ENCODE data around the gene EEF1AKMT1. TPM values are rescaled to one million over a fixed set of nuclear protein-coding genes. Genes with fewer than 3 reads are reported as not detected.
A peak's percentile ranks its signal among the peaks of the same experiment; 100 is the strongest.

EEF1AKMT1 gene
- total and polyA plus RNA-seq, 3 experiments from 2014 or later, result 13.9 to 21.5 (median 20.1) TPM

- DNase-seq, result no peak
- no peaks in the 10 kb centered on the region for H3K9me3 Mint-ChIP-seq
- CTCF ChIA-PET, result interaction anchor here (0.5 to 3.7 kb wide), 3 partner anchors 120 to 213 kb away, joined by 3 to 14 read pairs (median 4); no protein-coding TSS in a partner anchor
- H3K27me3 Mint-ChIP-seq, result peaks cover 4 to 6% of the 10 kb centered on the region in 2 donors
- no peak overlapping the region for H3K4me3 ChIP-seq (ENCODE audit: low read length)
- H3K4me3 Mint-ChIP-seq, result no peak overlapping the region
- peaks cover 0 to 1% (median 0%) of the 10 kb centered on the region in 3 donors for H3K36me3 Mint-ChIP-seq
- H3K27ac Mint-ChIP-seq, result no peak overlapping the region
- H3K4me1 Mint-ChIP-seq, result peaks cover 3 to 10% (median 9%) of the 10 kb centered on the region in 3 donors
- no peak overlapping the region for H3K27ac ChIP-seq (ENCODE audit: low read depth, low read length)
- no peaks in the 10 kb centered on the region for H3K36me3 ChIP-seq (ENCODE audit: insufficient read depth, low read length)
- peaks cover 7% of the 10 kb centered on the region for H3K4me1 ChIP-seq (ENCODE audit: insufficient read depth, low read length)
- no peaks in the 10 kb centered on the region for H3K27me3 ChIP-seq (ENCODE audit: insufficient read depth, low read length, poor library complexity, severe bottlenecking)
- POLR2A ChIA-PET, result interaction anchor here (0.7 kb wide), 1 partner anchor 52 kb away, joined by 6 read pairs; no protein-coding TSS in a partner anchor
- H3K9me3 ChIP-seq (ENCODE audit: low read length), result no peaks in the 10 kb centered on the region
Measured at GRCh38 chr13:20708216-20708615, 65.5 kb downstream of the EEF1AKMT1 start.

GRCh38 chr13:20706661-20707060, 67.1 kb downstream of the EEF1AKMT1 start:
- Histone ChIP-seq H3K36me3 (ENCODE audit: insufficient read depth, low read length) (no peaks in the 10 kb centered on the region), H3K4me3 (ENCODE audit: low read length) (no peak overlapping the region), H3K27me3 (ENCODE audit: insufficient read depth, low read length, poor library complexity, severe bottlenecking) (peaks cover 2% of the 10 kb centered on the region), H3K4me1 (ENCODE audit: insufficient read depth, low read length) (peaks cover 12% of the 10 kb centered on the region), H3K27ac (ENCODE audit: low read depth, low read length) (no peak overlapping the region), H3K9me3 (ENCODE audit: low read length) (no peaks in the 10 kb centered on the region)
- peak overlapping the region in 2 of 8 donors; percentile 7 to 42 for H3K27ac Mint-ChIP-seq
- H3K36me3 Mint-ChIP-seq, result peaks cover 0 to 3% (median 0%) of the 10 kb centered on the region in 3 donors
- no peak for DNase-seq
- peaks cover 7 to 13% (median 9%) of the 10 kb centered on the region in 3 donors for H3K4me1 Mint-ChIP-seq
- ChIA-PET POLR2A (no interaction called here), CTCF (no interaction called here)
- H3K27me3 Mint-ChIP-seq, result peaks cover 0 to 5% of the 10 kb centered on the region in 2 donors
- no peaks in the 10 kb centered on the region for H3K9me3 Mint-ChIP-seq
- H3K4me3 Mint-ChIP-seq, result peak overlapping the region in 1 of 7 donors; percentile 23

DNA sequence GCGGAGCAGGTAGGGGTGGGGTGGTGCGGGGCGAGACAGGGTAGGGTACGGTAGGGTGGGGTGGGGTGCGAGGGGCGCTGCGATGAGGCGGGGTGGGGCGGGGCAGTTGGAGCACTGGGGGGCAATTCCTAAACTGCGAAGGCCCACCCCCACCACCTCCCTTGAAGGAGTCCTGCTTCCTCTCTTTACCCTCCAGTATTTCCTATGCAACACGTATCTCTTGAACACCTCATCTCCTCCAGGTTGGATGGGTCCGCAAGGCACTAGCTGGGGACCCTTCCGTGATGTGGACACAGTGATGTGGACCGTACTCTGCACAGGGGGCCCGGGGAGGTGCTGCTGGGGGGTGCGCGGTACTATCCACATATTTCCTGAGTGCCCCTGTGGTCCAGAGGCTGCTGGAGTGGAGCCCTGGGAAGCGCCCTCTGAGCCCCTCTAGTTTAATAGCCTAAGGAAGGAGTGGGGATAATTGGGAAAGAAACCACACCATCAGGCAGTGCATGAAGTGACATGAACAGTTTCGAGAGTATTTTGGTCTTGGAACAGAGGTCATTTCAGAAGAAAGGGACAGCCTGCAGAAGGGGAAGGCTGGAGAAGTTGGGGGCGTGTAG, 69.2 kb downstream of the EEF1AKMT1 start:
- Mint-ChIP-seq H3K36me3 (peaks cover 0 to 3% (median 0%) of the 10 kb centered on the region in 3 donors), H3K9me3 (no peaks in the 10 kb centered on the region), H3K27me3 (peaks cover 7 to 15% of the 10 kb centered on the region in 2 donors), H3K4me1 (peaks cover 7 to 13% (median 9%) of the 10 kb centered on the region in 3 donors), H3K27ac (peak overlapping the region in 7 of 8 donors; percentile 5 to 74 (median 36)), H3K4me3 (peak overlapping the region; percentile 65 to 83 (median 75))
- no peak for DNase-seq
- CTCF ChIA-PET, result interaction anchor here (1.0 to 1.1 kb wide), 5 partner anchors 18 to 284 kb away, joined by 3 to 5 read pairs (median 3); partner anchors contain the start of genes EEF1AKMT1 and XPO4
- Histone ChIP-seq H3K4me1 (ENCODE audit: insufficient read depth, low read length) (peaks cover 12% of the 10 kb centered on the region), H3K4me3 (ENCODE audit: low read length) (no peak overlapping the region), H3K9me3 (ENCODE audit: low read length) (no peaks in the 10 kb centered on the region), H3K27me3 (ENCODE audit: insufficient read depth, low read length, poor library complexity, severe bottlenecking) (peaks cover 14% of the 10 kb centered on the region), H3K27ac (ENCODE audit: low read depth, low read length) (no peak overlapping the region), H3K36me3 (ENCODE audit: insufficient read depth, low read length) (no peaks in the 10 kb centered on the region)
- POLR2A ChIA-PET, result interaction anchor here (0.6 to 1.1 kb wide), 3 partner anchors 69 to 211 kb away, joined by 3 to 9 read pairs (median 3); partner anchors contain the start of gene EEF1AKMT1

GRCh38 chr13:20703780-20704458, 69.8 kb downstream of the EEF1AKMT1 start:
- ChIA-PET POLR2A (interaction anchor here (0.6 to 1.1 kb wide), 4 partner anchors 70 to 211 kb away, joined by 3 to 9 read pairs (median 3); partner anchors contain the start of genes EEF1AKMT1 and IFT88), CTCF (interaction anchor here (0.7 to 1.1 kb wide), 8 partner anchors 18 to 283 kb away, joined by 3 to 6 read pairs (median 3); partner anchors contain the start of genes EEF1AKMT1 and XPO4)
- Histone ChIP-seq H3K4me1 (ENCODE audit: insufficient read depth, low read length) (peaks cover 12% of the 10 kb centered on the region), H3K27me3 (ENCODE audit: insufficient read depth, low read length, poor library complexity, severe bottlenecking) (peaks cover 14% of the 10 kb centered on the region), H3K4me3 (ENCODE audit: low read length) (no peak overlapping the region), H3K36me3 (ENCODE audit: insufficient read depth, low read length) (no peaks in the 10 kb centered on the region), H3K9me3 (ENCODE audit: low read length) (no peaks in the 10 kb centered on the region), H3K27ac (ENCODE audit: low read depth, low read length) (no peak overlapping the region)
- peak; percentile 67 to 85 (median 83) for DNase-seq
- H3K27ac Mint-ChIP-seq, result no peak overlapping the region
- H3K27me3 Mint-ChIP-seq, result peaks cover 7 to 18% of the 10 kb centered on the region in 2 donors
- H3K36me3 Mint-ChIP-seq, result peaks cover 0 to 3% (median 0%) of the 10 kb centered on the region in 3 donors
- H3K4me3 Mint-ChIP-seq, result peak overlapping the region in 1 of 7 donors; percentile 75
- H3K9me3 Mint-ChIP-seq, result no peaks in the 10 kb centered on the region
- H3K4me1 Mint-ChIP-seq, result peaks cover 7 to 13% (median 9%) of the 10 kb centered on the region in 3 donors

GRCh38 chr13:20702915-20703779, 70.6 kb downstream of the EEF1AKMT1 start, which contains the start of gene IL17D:
Gene IL17D (plus strand): TSS chr13:20703699. CDS start chr13:20704002, 303 bp downstream.
- peaks cover 10 to 18% of the 10 kb centered on the region in 2 donors for H3K27me3 Mint-ChIP-seq
- H3K36me3 ChIP-seq (ENCODE audit: insufficient read depth, low read length), result no peaks in the 10 kb centered on the region
- ChIA-PET CTCF (interaction anchor here (0.7 to 1.8 kb wide), 9 partner anchors 9 to 282 kb away, joined by 3 to 6 read pairs (median 3); partner anchors contain the start of genes EEF1AKMT1 and XPO4), POLR2A (interaction anchor here (1.0 to 1.1 kb wide), 3 partner anchors 70 to 137 kb away, joined by 3 to 9 read pairs (median 3); partner anchors contain the start of genes EEF1AKMT1 and IFT88)
- no peaks in the 10 kb centered on the region for H3K9me3 Mint-ChIP-seq
- peaks cover 0 to 3% (median 0%) of the 10 kb centered on the region in 3 donors for H3K36me3 Mint-ChIP-seq
- H3K27ac ChIP-seq (ENCODE audit: low read depth, low read length), result no peak within 1 kb of the TSS
- H3K27me3 ChIP-seq (ENCODE audit: insufficient read depth, low read length, poor library complexity, severe bottlenecking), result peaks cover 14% of the 10 kb centered on the region
- peak within 1 kb of the TSS; percentile 24 to 91 (median 67) for H3K27ac Mint-ChIP-seq
- peak within 1 kb of the TSS; percentile 87 to 97 (median 92) for H3K4me3 Mint-ChIP-seq
- H3K9me3 ChIP-seq (ENCODE audit: low read length), result no peaks in the 10 kb centered on the region
- peak; percentile 18 to 62 (median 29) for DNase-seq
- H3K4me3 ChIP-seq (ENCODE audit: low read length), result peak within 1 kb of the TSS; percentile 68
- peaks cover 12% of the 10 kb centered on the region for H3K4me1 ChIP-seq (ENCODE audit: insufficient read depth, low read length)
- H3K4me1 Mint-ChIP-seq, result peaks cover 7 to 13% (median 9%) of the 10 kb centered on the region in 3 donors

GRCh38 chr13:20702530-20702914, 71.2 kb downstream of the EEF1AKMT1 start:
- peaks cover 7 to 13% (median 9%) of the 10 kb centered on the region in 3 donors for H3K4me1 Mint-ChIP-seq
- ChIA-PET CTCF (interaction anchor here (1.1 to 1.8 kb wide), 3 partner anchors 9 to 221 kb away, joined by 3 to 6 read pairs (median 3); no protein-coding TSS in a partner anchor), POLR2A (interaction anchor here (1.0 kb wide), 1 partner anchor 136 kb away, joined by 3 read pairs; the partner anchor contains the start of gene IFT88)
- peaks cover 14% of the 10 kb centered on the region for H3K27me3 ChIP-seq (ENCODE audit: insufficient read depth, low read length, poor library complexity, severe bottlenecking)
- H3K27ac ChIP-seq (ENCODE audit: low read depth, low read length), result no peak overlapping the region
- H3K36me3 ChIP-seq (ENCODE audit: insufficient read depth, low read length), result no peaks in the 10 kb centered on the region
- peaks cover 12% of the 10 kb centered on the region for H3K4me1 ChIP-seq (ENCODE audit: insufficient read depth, low read length)
- peak overlapping the region; percentile 68 for H3K4me3 ChIP-seq (ENCODE audit: low read length)
- no peaks in the 10 kb centered on the region for H3K9me3 ChIP-seq (ENCODE audit: low read length)
- no peaks in the 10 kb centered on the region for H3K9me3 Mint-ChIP-seq
- H3K27ac Mint-ChIP-seq, result peak overlapping the region in 4 of 8 donors; percentile 24 to 83 (median 55)
- DNase-seq, result no peak
- H3K36me3 Mint-ChIP-seq, result peaks cover 0 to 3% (median 0%) of the 10 kb centered on the region in 3 donors
- H3K27me3 Mint-ChIP-seq, result peaks cover 13 to 21% of the 10 kb centered on the region in 2 donors
- H3K4me3 Mint-ChIP-seq, result peak overlapping the region; percentile 87 to 97 (median 92)

DNA sequence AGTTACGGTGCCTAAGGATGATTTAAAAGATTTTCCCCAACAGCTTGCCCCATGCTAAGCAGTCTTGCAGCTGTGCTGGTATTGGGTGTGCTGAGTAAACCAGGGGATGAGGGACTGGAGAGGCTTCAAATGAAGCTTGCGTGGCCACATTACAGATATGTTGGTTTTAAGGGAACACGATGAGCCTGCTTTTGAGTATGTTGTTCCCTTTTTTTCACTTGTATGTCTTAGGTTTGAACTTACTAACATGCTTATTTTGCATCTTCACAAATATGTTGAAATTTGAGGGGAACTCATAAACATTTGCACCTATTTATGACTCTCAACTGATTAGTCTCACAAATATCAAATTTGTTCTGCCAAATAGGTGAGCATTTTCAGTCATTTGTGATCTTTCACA, 72.3 kb downstream of the EEF1AKMT1 start:
- Histone ChIP-seq H3K9me3 (ENCODE audit: low read length) (no peaks in the 10 kb centered on the region), H3K4me1 (ENCODE audit: insufficient read depth, low read length) (peaks cover 12% of the 10 kb centered on the region), H3K36me3 (ENCODE audit: insufficient read depth, low read length) (no peaks in the 10 kb centered on the region), H3K27me3 (ENCODE audit: insufficient read depth, low read length, poor library complexity, severe bottlenecking) (peaks cover 14% of the 10 kb centered on the region), H3K4me3 (ENCODE audit: low read length) (no peak overlapping the region), H3K27ac (ENCODE audit: low read depth, low read length) (no peak overlapping the region)
- no peak for DNase-seq
- POLR2A ChIA-PET, result no interaction called here
- Mint-ChIP-seq H3K27me3 (peaks cover 14 to 23% of the 10 kb centered on the region in 2 donors), H3K4me3 (peak overlapping the region in 1 of 7 donors; percentile 46), H3K9me3 (no peaks in the 10 kb centered on the region), H3K36me3 (peaks cover 0 to 3% (median 0%) of the 10 kb centered on the region in 3 donors), H3K27ac (peak overlapping the region in 1 of 8 donors; percentile 9), H3K4me1 (peaks cover 7 to 13% (median 9%) of the 10 kb centered on the region in 3 donors)
- CTCF ChIA-PET, result interaction anchor here (1.2 to 1.8 kb wide), 2 partner anchors 10 to 220 kb away, joined by 3 to 6 read pairs; no protein-coding TSS in a partner anchor
